NCI-H1436 treated with DMSO at 0.1 percent for 48 hours (cell line): ENCODE measurements around the gene PRKAG2.
"Not testable (repeated sequence)": the region's sequence is repeated elsewhere in the genome, so short reads cannot be mapped to it uniquely, and the experiment has no call there.

Source experiments
- DNase-seq: peaks from one replicate; lab custom pipeline; 2025; lab: John Stamatoyannopoulos, UW

Gene PRKAG2

DNA sequence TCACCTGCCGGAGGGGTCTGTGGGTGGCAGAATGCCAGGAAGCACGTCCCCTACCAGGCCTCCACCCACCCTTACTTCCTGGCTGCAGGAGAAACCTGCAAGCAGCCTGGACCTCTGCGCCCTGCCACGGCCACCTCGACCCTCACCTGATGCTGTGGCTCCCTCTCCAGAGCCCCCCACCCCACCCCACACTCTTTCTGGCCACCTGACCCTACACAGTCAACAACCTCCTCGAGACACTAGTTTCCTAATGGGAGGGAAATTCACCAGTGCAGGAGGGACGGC is 91.3 kb downstream of the PRKAG2 start:
- DNase-seq, result no peak

DNA sequence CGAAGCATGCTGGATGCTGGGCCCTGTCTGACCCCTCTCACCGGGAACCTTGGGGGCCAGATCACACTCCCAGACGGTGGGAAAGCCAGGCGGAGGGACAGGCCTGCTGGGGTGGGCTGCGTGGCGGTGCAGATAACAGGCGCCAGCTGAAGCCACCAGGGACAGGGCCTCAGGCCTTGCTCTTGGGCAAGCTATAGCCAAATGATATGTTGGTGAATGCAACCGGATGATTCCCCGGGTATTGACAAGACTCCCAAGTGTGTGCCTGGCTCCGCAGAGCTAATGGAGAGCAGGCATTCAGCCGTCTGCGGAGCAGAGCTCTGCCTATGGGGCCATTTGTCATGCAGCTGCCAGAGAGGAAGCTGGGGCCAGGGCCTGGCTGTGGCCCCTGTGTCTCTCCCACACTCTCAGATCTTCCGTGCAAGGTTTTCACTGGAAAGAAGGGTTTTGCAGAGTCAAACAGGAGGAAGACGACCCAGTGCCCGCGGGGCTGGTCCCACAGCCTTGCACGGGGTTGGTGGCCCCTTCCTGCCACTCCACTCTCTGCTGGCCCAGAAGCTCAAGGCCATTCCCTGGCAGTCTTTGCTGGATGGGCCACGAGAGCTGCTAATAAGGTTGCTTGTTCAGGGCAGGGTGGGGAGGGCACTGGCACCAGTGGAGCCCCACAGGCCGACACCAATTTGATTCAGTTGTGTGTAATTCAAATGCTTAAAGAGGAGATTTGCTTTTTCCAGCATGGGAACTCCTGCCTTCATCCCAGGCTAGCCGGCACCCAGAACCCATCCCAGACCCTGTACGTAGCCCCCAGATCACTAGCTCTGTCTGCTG is 91.8 kb downstream of the PRKAG2 start:
- no peak for DNase-seq

DNA sequence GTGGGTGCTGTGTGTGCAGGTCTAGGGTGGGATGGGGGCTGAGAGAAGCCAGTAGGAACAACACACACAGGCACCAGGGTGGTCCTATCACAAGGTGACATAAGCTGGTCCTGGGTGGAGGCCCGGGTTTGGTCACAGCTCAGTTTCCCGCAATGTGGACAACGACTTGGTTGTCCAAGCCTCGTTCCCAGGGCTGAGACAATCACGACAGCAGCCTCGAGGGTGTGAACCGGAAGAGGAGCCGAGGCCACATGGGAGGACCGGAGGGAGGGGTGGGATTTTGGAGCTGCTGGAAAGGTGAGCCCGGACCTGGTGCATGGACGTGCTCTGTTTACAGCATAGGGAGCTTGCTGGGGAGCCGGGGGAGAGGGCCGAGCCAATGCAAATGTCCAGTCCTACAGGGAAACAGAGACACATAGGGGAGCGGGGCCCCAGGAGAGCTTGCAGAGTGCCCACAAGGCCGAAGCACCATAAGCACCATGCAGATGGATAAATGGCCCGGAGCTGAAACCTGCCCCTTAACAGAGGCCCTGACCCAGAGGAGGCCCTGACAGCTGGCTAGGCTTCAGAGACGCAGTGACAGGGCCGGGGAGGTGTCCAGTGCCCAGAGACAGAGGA is 92.8 kb downstream of the PRKAG2 start:
- DNase-seq, result no peak

DNA sequence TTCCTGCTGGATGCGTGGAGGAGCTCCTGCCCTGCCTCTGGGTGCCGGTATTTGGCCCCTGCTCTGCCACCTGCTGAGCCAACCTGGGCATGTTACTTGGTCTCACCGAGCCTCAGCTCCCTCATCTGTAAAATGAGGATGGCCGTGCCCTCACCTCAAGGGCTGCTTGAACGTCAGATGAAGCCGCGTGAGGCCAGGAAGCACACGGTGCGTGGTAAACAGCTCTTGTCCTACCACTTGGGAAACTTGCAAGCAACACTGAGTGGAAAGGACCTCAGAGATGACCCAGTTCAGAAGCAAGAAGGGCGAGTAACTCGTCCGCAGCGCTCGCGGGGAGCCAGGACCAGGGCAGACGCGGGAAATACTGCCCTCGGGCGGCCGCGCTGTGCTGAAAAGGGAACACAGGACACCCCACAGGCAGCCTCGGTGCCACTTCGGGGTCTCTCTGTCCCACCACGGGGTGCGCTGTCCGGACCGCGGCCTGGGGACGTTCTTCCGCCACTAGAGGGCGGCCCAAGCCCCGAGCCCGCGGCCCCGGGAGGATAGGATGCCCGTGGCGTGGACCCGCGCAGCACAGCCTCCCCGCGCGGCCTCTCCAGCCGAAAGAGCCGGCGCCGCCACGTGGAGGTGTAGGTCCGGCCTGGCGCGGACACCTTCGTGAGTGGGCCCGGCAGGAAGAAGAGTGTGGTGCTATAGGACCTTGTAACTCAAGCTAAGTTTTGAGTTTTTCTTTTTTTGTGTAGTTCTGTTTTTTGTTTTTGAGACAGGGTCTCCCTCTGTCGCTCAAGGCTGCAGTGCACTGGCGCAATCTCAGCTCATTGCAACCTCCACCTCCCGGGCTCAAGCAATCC is 94.1 kb downstream of the PRKAG2 start:
- DNase-seq, result no peak

DNA sequence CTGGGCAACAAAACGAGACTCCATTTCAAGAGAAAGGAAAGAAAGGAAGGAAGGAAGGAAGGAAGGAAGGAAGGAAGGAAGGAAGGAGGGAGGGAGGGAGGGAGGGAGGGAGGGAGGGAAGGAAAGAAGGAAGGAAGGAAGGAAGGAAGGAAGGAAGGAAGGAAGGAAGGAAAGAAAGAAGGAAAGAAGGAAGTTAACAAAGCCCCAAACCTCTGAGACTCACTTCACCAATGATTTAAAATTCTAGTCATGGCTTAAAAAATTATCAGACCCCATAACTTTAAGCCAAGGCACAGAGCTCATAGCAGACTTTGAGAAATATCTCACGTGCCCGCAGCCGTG is 94.7 kb downstream of the PRKAG2 start:
- not testable (repeated sequence) for DNase-seq

DNA sequence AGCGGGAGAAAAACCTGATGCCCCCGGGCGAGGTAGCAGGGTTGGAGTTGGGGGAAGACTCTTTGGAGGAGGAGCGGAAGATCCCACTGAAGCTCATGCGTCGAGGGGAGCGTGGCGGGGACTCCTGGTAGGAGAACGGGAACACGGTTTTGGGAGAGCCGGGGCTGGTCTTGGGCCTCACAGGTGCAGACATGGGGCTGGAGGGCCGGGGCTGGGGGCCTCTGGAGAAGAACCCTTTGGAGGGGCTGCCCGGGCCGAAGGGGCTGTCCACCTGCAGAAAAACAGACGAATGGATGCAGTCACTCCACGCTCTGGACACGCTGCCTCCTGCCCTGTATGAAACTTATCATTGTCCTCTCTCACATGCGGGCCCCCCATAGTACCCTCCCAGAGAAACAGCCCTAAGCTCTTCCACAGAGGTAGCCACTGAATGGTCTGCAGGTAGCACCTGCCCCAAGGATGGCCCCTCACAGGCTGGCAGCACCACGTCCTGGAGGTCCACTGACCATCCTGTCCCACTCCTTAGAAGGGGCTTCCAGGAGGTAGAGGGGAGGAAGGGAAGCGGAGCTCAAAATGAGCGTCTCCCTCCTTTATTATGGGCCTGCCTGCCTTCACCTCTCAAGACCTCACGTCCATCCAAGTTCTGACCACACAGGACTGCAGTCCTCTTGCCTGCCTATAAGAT is 95.6 kb downstream of the PRKAG2 start:
- DNase-seq, result no peak

DNA sequence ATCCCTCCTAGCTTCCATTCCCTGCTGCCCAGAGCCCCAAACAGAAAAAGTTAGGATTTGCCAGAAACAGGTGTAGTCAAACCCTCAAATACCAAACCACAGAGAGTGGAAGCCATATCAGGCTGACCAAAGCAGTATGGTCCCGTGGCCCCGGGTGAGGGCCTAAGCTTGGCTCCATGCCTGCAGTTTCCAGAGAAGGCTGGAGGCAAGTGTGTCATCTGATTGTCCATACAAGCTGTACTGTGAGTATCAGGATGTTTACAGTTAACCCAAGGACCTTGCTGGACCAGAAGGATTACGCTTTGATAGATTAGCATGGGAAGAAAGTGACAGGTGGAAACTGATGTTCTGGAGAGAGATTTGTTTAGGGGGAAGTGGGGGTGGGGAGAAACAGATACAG is 96.3 kb downstream of the PRKAG2 start:
- no peak for DNase-seq

DNA sequence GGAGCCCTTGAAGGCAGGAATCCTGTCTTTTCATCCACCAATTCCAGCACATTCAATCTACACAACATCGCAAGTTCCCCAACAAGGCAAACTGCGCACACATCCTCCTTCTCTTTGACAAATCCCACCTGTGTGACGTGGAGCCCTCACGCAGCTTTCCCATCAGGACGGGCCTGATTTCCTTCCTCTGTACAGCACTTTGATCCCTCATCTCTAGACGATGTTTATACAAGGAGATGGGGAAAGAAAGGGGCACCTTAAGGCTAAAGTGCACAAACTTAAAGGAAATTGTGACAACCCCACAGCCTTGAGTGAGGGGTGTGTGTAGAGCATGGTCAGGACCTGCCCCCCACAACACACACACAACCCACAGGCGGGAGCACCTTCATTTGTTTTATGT is 97.2 kb downstream of the PRKAG2 start:
- no peak for DNase-seq

DNA sequence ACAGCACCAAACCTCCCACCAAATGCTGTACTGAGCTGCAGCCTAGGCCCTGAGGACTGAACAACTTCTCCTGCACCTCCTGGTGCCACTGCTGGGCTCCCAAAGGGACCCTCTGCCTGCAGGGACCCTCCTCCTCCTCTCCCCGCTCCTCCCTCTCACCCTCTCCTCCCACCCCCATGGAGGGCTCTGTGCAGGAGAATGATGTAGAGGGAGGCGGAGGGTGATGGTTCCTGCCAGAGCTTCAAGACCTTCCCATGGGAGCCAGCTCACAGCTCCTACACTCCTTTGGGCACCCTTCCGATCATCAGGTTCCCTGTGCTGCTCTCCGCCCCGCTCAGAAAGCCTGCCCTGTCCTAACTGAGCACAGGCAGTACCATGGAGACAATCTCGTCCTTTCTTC is 97.7 kb downstream of the PRKAG2 start:
- DNase-seq, result no peak

DNA sequence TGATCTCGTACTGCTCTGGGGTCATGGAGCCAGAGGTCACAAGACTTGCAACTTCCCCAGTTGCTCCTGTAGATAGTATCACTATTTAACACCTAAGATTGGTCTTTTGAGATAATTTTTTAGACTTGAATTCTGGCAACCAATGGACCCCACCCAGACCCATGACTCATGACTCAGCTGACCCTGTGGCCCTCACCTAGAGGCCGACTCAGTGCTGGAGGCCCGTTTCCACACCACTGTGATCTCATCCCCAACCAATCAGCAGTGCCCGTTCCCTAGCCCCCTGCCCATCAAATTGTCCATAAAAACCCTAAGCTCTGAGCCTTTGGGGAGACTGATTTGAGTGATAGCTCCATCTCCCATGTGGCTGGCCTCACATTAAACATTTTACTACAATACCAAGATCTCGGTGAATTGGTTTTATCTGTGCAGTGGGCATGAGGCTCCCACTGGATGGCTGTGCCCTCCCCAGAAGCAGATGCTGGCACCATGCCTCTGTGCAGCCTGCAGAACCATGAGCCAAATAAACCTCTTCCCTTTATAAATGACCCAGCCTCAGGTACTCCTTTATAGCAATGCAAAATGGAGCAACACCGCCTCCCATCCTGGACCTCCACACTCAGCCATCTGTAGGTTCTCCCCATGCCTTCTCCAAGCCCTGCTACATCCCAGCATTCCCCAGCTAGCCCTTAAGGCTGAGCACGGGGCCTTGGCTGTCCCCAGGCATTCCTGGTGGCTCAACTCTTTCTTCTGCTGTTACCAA is 98.8 kb downstream of the PRKAG2 start:
- DNase-seq, result no peak

DNA sequence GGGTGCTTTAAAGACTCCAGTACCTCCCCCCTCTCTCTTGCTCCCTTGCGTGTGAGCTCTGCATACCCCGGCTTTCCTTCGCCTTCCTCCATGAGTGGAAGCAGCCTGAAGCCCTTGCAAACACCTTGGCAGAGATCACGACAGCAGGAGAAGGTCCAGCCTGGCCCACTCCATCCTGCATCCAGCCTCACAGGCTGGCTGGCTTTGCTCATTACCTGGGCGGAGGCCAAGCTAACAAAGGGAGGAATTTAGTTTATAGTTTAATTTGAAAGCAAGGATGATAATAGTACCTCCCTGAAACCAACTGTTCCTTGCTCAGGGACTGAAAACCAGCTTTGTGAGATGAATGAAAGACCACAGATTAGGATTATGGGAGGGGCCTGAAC is 99.4 kb downstream of the PRKAG2 start:
- no peak for DNase-seq

DNA sequence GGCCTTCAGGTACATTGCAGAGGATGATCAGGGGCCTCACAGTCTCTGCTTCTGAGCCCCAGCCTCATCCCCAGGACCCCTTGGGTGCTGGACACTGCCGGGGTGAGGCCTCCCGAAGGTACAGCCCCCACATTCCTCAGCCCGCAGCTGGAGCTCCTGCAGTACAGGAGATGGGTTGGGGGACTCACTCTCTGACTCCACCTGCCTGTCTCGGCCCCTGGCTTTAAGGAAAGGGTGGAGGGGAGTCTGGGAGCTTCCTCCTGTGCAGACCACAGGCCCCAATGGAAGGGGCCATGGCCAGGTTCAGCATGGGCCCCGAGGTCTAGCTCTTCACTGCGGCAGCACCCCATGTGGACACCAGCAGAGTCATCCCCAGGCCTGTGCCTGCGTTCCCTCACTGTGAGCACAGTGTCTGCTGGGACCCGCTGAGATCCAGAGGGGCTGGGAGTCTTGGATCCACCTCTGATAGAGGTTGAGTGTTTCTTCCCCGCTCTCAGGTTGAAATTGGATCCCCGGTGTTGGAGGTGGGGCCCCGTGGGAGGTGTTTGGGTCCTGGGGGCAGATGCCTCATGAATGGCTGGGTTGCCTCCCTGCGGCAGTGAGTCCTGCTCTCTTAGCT is 99.9 kb downstream of the PRKAG2 start:
- DNase-seq, result no peak

DNA sequence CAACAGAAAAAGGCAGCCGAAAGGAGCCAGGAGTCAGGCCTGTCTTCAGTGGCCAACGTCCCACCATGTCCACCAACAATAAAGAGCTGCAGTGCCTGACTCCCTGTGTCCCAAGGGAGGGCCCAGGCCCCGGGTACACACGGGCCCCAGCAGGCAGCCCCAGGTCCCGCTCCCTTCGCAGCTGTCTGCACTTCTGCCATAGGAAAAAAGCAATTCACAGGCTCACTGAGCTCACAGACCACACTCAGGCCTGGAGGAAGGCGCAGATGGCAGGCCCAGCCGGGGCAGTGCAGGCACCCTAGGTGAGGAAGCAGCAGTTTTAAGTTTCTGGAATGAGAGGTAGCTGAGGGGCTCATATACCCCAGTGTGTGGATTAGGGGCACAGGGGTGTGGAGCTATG is 100.5 kb downstream of the PRKAG2 start:
- DNase-seq, result no peak

DNA sequence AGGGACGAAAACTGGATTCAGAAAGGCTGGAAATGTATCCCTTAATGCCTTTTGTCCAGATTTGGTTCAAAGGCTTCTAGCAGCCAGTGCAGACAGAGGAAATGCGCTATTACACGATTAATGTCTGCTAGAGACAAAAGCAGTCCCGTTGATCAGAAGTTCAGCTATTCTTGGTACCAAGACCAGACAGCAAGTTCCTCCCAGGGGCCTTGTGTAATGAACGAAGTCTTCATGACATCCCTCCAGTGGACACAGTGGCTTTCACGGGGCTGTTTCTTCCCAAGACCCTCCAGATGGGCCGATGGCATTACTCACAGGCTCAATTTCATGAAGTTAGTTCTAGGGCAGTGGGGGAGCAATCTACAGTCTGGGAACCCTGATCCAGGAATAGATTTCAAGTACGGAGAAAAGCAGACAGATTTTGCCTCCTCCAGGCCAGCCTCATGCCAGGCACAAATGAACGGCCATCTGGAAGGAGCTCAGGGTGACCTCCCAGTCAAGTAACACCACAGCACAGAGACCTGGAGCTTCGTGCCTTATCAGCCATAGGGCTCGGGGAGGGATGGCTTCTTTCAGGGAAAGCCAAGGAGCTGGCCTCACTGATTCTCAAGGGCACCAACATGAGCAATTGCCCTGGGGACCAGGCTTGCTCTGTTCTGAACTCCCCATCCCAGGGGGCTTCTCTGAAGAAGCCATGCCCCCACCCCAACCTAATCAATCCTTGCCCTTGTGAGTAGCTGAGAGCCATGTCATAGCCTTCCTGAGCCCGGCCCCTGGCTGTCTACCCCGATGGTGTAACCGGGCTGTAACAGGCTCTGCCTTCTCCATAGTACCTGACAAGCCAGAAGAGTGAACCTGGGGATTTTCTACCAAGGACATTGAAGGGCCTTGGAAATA is 101.1 kb downstream of the PRKAG2 start:
- DNase-seq, result no peak

DNA sequence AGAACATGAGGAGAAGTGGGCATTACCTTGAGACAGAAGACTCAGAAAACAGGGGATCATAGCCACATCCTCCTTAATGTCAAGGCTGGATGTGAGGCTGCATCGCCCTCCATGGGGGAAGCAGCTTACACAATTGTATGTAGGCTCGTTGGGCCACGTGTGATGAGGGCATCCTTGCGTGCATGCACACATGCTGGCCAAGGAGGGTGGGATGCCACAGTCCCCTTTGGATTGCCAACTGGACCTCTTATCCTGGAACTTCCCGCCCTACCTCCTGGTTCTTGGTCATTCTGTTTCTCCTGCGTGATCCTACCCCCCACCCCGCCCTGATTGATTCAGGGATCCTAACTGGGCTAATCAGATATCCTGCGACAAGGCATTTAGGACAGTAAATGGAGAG is 102.0 kb downstream of the PRKAG2 start:
- DNase-seq, result no peak

DNA sequence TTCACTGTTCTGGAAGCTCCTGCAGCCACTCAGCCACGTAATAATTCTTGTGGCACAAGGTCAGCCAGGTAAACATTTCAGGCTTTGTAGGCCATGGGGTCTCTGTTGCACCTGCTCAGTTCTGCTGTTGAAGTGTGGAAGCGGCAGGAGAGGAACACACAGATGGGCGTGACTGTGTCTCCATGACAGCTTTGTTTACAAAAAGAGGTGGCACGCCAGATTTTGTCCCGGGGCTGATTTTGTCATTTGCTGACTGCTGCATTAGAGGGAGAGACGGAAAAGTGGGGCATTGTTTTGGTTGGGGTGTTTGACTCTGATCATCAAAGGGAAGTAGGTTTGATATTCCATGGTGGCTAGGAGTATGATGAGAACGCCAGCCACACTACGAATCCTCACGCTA is 103.1 kb downstream of the PRKAG2 start:
- DNase-seq, result no peak

DNA sequence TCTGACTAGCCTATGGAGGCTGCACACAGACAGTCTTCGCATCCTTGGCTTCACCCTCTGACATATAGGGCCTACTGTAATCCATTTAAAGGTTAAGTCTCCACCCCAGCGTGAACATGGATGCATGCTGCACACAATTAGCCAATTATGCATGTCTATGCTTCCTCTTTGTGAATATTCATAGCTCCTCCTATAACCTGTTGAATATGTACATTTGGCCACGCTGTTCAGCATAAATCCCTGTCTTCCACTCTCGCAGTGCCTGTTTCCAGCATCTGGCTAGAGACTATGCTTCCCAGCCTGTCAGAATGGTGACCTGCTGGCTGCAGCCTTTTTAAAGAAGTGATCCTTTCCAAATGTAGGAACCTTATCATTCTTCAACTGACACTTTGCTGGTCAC is 106.7 kb downstream of the PRKAG2 start:
- DNase-seq, result no peak

DNA sequence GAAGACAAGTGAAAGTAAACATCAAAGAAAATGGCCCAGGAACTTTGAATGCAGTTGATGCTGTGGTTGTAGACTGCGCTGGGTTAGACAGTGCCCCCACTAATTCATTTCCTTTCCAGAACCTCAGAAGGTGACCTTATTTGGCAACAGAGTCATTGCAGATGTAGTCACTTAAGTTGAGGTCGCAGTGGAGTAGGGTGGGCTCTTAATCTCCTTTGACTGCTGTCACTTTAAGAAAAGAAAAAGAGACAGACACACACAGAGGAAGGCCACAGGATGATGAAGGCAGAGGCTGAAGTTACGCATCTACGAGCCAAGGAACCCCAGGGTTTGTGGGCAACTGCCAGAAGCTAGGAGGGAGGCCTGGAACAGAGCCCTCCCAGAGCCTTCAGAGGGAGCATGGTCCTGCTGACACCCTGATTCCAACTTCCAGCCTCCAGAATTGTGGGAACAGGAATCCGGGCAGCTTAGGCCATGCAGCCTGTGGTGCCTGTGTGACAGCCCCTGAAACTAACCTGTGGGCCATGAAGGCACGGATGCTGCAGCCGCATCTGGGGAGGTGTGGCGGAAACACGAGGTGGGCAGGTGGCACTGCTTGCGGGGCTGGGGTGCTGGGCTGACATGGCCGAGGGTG is 107.6 kb downstream of the PRKAG2 start:
- DNase-seq, result no peak

DNA sequence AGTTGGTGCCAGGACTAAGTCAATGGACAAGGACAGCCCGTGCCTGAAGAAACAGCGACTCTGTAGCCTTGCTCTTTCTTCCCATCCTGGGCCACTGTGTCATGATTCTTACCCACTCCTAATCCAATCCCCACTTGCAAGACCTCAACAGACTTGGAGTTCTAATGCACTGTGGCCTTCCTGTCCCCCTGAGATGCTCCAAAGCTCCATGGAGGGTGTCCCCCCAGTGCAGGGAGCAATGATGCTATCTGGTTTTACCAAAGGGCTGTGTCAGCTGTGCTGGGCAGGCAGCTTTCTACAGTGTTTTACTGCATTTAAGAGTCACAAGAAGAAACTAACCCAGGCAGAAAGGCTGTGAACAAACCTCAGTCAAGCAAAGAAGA is 108.1 kb downstream of the PRKAG2 start:
- DNase-seq, result no peak

DNA sequence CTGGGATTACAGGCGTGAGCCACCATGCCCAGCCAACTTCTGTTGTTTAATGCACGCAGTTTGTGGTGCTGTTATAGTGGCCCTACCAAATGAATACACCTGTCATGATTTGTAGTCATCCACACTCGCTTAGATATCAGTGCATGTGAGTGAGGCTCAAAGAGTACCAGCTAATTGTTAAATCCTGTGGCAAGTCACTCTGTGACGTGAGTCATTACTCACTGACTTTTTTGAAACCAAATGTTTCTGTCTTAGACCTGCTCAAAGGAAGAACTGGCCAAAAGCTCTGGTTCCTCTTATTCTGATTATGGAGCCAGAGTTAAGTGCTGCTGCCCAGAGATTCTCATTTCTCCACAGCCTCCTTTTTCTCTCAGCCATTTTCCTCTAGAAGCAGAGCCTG is 109.4 kb downstream of the PRKAG2 start:
- DNase-seq, result no peak
